HG02970 (cell line): Measurements from ENCODE around the gene EPC2.
"Not testable (repeated sequence)": the region's sequence is repeated elsewhere in the genome, so short reads cannot be mapped to it uniquely, and the experiment has no call there.

Experiments
- ATAC-seq: cut with Tn5 transposase; IDR thresholded peaks from one replicate; pipeline ENCODE4 v1.9.1; 2021; ENCODE audit warnings: mild to moderate bottlenecking, moderate library complexity, moderate number of reproducible peaks; ENCODE audit not compliant: unreplicated experiment, low FRiP score

The EPC2 gene

DNA sequence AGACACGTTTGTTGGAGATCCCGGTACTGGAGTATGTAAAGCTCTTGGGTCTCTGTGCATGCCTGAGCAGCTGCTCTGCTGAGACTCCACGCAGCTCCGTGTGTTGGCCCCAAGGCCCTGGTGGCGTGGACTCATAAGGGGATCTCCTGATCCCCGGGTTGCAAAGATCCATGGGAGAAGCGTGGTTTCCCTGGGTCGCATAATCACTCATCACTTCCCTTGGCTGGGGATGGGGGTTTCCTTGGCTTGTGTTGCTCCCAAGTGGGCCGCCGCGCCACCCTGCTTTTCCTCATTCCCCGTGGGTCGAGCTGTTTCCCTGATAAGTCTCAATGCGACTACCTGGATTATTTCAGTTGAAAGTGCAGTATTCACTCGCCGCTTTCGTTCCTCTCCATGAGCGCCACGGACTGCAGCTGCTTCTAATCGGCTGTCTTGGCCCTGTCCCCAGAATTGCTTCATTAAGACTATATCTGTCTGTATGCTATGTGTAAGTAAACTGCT is 76.0 kb downstream of the EPC2 start:
- ATAC-seq = no peak

DNA sequence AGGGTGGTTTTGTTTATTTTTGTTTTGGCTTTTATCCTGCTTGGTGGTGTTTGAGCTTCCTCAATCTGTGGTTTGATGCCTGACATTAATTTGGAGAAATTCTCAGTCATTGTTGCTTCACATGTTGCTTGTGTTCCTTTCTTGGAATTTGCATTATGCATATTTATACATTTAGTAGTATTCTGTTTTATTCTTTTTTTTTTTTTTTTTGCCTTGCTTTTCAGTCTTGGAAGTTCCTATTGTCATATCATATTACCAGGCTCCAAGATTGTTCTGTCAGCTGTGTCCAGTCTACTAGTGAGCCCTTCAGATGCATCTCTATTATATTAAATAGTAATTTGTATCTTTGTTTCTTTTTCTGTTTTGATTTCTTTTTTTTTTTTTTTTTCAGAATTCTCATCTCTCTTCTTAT is 77.0 kb downstream of the EPC2 start:
- no peak for ATAC-seq

DNA sequence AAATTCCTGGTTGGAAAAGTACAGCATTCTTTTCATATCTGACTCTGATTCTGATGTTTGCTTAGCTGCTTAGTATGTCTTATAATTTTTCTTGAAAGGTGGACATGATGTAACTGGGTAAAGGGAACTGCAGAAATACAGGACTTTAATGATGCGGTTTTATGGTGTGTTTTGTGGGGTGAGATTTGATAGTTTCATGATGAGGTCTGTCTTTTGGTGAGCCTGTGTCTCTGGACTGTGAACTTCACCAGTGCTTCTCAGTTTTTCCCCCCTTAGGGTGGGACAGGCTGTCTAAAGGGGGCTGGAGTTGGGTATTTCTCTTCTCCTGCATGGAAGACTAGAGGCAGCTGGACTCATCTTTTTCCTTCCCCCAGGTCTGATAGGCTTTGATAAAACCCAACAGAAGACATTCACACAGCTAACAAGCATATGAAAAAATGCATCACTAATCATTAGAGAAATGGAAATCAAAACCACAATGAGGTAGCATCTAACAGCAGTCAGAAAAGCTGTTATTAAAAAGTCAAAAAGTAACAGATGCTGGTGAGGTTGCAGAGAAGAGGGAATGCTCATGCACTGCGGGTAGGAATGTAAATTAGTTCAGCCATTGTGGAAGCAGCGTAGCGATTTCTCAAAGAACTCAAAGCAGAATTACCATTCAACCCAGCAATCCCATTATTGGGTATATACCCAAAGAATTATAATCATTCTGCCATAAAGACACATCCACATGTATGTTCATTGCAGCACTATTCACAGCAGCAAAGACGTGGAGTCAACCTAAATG is 77.6 kb downstream of the EPC2 start:
- ATAC-seq = no peak

DNA sequence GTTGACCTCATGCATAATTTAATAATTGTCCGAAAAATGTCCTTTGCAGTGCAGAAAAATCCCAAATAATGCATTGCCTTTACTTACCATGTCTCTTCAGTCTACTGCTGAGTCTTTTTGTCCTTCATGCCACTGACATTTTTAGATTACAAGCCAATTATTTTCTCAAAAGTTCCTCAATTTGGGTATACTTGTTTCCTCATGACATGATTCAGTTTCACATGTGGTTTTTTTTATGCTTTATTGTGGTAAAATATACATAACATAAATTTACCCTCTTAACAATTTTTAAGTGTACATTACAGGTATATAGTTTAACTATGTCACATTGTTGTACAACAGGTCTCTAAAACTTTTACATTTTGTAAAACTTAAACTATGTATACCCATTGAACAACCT is 81.0 kb downstream of the EPC2 start:
- ATAC-seq = no peak

DNA sequence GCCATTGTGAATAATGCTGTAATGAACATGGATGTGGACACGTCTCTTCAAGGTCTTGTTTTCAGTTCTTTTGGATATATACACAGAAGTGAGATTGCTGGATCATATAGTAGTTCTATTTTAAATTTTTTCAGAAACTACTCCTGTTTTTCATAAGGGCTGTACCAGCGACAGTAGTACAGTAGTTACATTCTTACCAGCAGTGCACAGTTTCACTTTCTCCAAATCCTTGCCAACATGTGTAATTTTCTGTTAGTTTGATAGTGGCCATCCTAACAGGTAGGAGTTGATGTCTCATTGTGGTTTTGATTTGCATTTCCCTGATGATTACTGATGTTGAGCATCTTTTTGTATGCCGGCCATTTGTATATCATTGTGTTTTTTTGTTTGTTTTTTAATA is 81.7 kb downstream of the EPC2 start:
- no peak for ATAC-seq

DNA sequence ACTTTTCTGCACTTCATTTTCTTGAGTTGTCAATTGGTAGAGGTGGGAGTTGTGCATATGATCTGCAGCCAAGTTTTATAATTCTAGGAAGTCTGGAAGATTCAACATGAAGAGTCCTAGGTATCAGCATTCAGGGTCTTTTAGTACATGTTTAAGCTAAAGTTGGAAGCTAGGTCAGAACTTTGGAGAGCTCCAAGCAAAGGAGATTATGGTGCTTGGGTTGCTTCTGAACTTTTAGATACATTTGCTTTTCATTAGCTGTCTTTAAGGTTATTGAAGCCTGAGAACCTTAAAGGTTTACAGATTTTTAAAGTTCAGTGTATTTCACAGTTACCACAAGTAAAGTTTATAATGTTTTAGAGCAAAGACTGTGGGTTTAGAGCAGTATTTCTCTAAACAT is 85.5 kb downstream of the EPC2 start:
- ATAC-seq = no peak

DNA sequence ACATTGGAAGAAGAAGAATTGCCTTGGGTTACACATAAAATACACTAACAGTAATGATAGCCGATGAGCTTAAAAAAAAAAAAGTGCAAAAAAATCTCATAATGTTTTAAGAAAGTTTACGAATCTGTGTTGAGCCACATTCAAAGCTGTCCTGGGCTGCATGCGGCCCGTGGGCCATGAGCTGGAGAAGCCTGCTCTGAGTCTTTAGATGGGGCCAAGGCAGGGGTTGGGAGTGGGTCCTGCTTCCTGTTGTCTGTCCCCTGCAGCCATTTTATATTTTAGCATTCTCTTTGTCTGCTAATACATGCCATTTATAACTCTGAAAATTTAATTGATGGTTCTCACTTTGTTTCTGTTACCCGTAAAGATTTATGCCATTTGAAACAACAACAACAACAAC is 93.2 kb downstream of the EPC2 start:
- ATAC-seq = no peak

DNA sequence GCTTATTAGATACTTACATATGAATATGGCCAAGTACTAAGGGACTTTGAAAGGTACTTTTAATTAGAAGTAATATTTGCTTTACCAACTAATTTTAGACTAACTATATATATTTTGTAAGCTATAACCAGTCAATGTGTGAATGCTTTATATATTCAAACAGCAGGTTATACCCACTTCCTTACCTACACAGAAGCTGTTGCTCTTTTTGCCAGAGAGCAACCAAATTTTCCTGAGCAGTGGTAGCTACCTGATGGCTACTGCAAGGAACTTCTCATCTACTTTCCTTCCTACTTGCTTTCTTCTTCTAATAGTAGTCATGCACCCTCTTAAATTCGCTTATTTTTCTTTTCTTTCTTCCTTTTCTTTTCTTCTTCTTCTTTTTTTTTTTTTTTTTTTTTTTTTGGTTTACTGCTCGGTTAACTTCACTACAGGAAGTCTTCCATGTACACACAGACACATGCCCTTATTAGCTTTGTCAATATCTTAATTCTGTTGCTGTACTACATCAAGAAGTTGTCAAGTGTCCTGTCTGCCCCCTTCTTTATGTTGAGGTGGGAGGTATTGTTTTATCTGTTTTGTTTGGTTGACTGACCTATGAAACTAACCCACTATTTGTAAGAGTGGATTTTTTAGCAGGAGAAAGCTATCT is 95.0 kb downstream of the EPC2 start:
- ATAC-seq = no peak

DNA sequence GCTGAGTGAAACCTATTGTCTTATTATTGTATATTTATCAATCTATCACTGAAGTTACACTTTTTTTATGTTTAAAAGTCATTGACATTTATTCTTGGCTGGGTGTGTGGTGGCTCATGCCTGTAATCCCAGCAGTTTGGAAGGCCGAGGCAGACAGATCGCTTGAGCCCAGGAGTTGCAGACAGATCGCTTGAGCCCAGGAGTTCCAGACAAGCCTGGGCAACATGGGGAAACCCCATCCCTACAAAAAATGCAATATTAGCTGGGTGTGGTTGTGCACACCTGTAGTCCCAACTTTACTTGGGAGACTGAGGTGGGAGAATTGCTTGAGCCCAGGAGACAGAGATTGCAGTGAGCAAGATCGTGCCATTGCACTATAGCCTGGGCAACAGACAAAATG is 97.8 kb downstream of the EPC2 start:
- no peak for ATAC-seq

DNA sequence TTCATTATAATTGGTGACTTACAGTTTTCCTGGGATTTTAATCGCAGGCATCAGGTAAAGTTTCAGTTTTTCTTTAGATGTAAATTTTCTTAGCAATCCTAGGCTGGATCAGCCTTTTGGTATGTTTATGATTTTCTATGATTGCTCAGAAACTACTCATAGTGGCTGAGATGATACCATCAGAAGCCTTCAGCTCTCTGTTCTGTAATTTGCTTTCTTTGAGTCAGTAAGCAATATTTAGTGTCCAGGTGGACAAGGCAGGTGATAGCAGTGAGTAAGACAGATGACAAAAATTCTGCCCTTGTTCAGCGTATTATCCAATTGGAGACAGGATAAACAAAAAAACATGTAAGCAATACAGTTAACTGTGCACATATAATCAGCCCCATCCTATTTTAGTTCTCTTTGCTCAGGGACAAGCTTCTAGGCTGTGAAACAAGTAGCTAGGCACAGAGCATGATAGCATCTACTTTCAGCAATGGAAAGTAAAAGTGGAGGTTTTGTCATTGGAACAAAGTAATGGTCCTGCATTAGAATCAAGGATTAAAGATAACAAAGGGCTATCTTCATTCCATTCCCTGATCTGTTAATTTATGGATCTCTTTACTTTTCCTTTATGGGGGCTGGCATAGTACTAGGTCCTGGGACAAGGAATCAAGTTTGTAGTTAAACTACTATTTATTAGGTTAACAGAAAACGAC is 100.8 kb downstream of the EPC2 start:
- ATAC-seq = no peak

DNA sequence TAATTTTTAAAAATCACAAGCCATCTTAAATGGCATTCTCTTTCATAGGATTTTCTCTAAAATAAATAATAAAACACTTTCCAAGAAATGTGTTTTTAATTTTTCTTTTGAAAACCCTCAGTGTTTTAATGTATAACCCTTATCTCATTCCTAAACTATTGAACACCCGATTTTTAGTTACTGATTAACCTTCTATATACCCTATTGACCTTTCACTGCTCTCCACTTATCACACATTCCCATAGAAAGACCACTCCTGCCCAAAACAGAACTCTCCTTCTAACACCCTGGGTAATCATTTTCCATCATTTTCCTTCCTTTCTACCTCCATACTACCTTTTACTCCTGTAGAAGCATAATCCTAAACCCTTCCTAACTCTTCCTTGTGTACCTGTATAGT is 102.4 kb downstream of the EPC2 start:
- ATAC-seq = no peak

DNA sequence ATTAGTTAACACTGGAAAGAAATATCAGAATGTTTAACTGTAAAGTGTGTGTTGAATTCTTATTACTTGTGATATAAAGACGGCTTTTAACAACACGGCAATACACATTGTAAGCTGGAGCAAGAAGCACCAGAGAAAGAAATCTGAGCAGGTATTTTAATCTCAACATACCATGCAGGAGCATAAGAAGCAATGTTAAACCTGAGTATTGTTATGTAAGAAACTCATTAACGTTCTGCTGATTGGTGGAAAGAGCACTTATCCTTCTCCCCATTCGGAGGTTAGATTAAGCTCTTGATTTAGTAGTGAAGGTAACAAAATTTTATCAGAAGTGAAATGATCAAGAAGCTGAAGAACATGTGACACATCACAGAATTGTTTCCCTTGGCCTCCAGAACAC is 107.4 kb downstream of the EPC2 start:
- ATAC-seq = no peak

DNA sequence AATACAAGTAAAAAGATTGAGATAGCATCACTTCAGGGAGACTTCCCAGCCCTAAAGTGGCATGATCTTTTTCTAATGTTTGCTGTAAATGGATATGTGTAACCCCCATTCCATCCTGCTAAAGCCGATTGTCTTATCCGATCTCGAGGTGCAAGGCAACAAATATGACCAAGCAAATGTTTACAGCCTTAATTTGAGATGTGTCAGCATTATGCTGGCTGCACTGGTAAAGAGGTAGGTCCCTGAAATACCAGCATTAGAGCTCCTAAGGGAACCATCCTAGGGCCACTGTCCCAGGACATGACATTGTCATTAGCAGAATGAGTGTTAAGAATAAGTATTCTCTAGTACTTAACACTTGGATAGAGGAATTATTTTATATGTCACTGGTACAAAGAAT is 108.4 kb downstream of the EPC2 start:
- no peak for ATAC-seq

DNA sequence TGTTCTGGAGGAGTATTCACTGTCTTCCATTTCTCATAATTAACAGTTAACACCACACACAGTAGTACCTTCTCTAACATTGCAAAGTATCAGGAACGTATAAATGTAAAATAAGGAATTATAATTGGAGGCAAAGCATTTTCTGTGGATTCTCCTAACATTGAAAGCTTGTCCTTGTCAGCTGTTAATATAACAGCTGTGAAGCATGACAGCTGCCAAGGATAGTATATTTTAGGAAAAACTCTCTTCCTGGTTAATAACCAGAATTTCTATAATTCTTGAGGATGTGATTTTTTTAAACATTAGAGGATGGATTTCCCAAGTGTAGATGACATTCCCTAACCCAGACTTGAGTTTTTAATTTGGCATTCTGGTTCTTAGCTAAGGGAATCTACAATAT is 110.3 kb downstream of the EPC2 start:
- ATAC-seq = no peak

DNA sequence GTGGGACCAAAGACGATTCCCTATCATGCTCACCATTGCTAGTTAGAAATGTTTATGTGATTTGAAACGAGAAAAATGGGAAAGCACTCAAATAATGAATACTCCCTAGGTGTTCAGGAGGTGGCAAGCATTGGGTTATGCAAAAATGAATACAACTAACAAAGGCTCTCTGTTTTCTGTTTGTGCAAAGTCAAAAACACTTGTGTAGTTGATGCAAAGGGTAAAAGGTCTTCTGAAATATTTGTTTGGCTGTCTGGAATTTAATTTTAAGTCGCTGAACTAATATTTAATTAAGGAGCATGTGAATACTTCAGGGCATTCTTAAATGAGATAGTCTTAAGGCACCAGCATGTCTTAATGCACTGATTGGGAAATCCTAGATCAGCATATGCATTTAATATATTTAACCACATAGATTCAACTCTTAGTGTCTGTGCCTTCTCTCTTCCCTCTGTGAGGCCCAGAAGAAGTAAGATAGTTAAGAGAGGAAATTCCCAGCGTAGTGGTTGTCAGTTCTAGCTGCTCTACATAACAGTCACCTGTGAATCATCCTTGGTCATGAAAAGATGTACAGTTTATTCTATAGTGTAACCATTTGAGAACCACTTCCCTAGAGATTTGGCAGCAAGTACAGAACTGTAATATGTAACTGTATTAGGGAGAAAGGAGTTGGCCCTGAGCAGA is 111.9 kb downstream of the EPC2 start:
- ATAC-seq = no peak

DNA sequence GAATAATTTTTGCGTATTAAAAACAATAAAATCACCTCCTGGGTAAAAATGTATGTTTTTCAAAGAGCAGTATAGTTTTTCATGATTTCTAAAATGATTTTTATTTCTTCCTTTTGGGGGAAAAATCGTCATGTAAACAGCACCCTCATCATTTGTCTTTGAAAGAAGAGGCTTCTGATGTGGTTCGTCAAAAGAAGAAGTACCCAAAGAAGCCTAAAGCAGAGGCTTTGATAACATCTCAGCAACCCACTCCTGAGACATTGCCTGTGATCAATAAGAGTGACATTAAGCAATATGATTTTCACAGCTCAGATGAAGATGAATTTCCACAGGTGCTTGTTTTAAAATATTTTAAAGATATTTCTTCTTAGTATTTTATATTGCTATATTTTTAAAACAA is 120.3 kb downstream of the EPC2 start:
- ATAC-seq = no peak

DNA sequence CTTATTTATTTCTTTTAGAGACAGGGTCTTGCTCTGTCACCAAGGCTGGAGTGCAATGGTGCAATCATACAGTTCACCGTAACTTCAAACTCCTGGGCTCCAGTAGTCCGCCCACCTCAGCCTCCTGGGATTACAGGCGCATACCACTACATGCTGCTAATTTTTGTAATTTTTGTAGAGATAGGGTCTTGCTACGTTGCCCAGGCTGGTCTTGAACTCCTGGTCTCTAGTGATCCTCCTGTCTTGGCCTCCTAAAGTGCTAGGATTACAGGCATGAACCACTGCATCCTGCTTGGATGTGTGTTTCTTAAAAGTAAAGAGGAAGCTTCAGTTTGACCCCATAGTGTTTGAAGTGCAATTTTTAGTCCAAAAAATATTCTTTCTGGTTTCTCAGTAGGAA is 125.5 kb downstream of the EPC2 start:
- ATAC-seq = no peak

DNA sequence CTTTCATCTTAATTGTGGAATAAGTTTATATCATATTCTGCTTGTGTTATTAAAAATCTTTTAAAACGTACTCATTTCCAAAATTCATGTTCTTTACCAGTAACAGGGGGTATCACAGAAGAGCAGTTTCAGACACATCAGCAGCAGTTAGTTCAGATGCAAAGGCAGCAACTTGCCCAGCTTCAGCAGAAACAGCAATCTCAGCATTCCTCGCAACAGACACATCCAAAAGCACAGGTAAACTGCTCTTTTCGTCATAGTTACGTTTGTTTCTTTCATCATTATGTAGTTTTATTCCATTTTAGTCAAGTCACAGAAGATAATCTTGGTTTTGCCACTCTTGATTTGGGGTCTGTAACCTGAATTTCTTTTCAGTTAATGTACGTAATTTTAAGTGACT is 137.0 kb downstream of the EPC2 start:
- ATAC-seq = no peak

DNA sequence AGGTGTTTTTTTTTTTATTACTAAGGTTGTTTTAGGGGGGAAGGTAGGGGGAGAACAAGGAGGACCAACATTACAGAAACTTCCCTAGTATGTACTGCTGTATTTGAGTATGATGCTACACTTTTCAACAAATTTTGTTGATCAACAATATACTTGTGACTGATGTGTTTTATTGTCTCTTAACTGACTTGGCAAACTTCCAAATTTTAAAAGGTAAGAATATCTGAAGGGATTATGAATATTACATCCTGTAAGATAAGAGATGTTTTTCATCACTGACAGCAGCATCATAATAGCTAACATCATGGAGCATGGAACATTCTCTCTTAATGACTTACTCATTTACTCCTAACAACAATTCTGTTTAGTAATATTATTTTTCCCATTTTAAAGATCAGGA is 144.5 kb downstream of the EPC2 start:
- ATAC-seq = no peak

DNA sequence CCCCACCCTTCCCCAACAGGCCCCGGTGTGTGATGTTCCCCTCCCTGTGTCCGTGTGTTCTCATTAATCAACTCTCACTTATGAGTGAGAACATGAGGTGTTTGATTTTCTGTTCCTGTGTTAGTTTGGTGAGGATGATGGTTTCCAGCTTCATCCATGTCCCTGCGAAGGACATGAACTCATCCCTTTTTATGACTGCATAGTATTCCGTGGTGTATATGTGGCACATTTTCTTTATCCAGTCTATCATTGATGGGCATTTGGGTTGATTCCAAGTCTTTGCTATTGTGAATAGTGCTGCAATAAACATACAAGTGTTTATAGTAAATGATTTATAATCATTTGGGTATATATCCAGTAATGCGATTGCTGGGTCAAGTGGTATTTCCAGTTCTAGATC is 145.6 kb downstream of the EPC2 start:
- not testable (repeated sequence) for ATAC-seq

DNA sequence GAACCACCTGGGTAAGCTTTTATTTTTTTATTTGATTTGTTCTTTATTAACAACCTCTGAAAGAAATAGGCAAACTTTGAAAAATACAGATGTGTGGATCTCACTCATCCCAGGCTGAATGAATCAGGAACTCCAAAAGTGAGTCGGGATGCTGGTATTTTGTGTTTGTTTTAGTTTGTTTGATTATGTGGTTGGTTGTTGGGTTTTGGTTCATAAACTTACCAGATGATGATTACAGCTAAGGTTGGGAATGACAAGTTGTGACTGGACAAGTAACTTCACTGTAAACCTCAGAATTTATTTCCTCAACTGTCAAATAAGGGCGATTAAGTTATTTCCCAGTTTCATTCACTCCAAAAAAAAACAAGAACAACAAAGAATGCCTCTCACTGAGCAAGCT is 150.0 kb downstream of the EPC2 start:
- no peak for ATAC-seq
